KG1 (cell line): ENCODE results near the gene ZCCHC10.
A peak's percentile ranks its signal among the peaks of the same experiment; 100 is the strongest.
"Not testable (repeated sequence)": the region's sequence is repeated elsewhere in the genome, so short reads cannot be mapped to it uniquely, and the experiment has no call there.

Experiments
- DNase-seq: peaks from one replicate; lab custom pipeline; 2025; lab: John Stamatoyannopoulos, UW

ZCCHC10 gene

GRCh38 chr5:133025804-133026663 lies at the start of gene ZCCHC10:
Gene ZCCHC10, minus strand, starts transcription at chr5:133026549. Its CDS starts 12 bp downstream, at chr5:133026537.
- peak; percentile 49 for DNase-seq

DNA sequence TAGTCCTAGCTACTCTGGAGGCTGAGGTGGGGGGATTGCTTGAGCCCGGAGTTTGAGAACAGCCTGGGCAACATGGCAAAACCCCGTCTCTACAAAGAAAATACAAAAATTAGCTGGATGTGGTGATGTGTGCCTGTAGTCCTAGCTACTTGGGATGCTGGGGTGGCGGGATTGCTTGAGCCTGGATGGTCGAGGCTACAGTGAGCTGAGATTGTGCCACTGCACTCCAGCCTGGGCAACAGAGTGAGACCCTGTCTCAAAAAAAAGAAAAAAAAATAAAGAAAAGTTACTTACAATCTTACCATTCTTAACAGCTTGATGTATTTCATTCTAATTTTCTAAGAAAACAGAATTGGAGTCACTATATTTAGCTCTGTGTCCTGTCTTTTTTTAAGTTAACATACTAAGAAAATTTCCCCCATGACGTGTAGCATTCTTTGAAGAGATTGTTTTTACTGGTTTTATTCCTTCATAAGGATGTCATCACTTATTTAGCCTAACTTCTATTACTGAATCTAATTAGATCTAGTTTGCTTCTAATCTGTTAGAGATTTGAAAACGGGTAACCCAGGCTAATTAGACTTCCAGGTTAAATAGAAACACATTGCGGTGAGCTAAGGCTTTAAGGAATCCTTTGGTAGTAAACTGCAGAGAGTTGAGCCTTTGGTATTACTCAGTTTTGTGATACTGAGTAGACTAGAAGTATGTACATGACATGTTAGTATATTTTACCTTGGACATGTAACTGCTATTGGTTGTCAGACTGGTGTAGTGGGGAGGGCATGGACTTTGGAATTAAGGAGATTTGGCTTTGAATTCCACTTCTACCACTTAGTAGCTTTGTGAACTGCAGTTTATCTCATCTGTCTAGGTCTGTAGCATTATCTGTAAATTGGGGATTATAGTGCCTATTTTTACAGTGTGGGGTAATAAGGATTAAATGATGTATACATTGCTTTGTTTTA lies 49.5 kb upstream of the ZCCHC10 start:
- no peak for DNase-seq

DNA sequence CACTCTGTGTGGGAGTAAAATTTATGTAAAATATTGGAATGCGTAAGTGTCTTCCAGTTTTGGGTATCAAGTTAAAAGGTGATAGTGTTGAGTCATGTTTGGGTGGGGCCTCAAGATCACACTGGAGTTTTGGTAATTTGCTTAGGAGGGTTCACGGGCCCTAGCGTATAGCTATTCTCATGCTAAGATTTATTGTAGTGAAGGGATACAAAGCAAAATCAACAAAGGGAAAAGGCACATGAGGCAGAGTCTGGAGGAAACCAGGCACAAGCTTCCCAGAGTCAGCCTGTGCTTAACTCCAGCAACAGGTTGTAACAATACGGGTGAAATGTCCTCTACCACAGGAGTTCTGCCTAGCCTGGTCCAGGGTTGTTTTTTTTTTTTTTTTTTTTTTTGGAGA lies 45.7 kb upstream of the ZCCHC10 start:
- no peak for DNase-seq

DNA sequence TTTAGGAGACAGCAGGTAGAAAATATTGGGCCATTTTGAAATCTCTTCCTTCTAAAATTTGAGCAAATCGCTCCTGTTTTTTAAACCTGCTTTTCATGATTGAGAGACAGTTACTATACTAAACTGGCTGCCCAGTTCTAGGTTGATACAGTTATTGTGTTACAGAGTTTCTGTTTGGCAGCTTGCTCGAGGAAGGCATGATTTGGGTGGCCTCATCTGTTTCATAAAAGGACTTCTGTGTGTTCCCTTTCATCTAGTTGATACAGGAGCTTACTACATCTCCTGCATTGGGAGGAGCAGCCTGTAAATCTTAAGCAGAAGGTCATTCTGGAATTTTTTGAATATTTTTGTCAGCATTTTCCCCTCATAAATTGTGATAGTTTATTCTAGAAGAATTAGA lies 39.7 kb upstream of the ZCCHC10 start:
- DNase-seq: no peak

GRCh38 chr5:133065471-133065870 lies 39.1 kb upstream of the ZCCHC10 start:
- DNase-seq: no peak

DNA sequence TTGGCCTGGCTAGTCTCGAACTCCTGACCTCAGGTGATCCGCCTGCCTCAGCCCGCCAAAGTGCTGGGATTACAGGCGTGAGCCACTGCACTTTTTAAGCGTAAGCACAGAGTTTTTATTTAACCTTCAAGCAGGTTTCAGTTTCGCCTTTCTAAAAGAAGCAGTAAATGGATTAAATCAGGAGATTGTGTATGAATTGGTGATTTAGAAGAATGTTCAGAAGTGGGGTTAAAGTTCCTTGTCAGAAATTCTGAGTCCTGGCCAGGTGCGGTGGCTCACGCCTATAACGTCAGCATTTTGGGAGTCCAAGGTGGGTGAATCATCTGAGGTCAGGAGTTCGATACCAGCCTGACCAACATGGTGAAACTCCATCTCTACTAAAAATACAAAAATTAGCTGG lies 37.6 kb upstream of the ZCCHC10 start:
- no peak for DNase-seq

DNA sequence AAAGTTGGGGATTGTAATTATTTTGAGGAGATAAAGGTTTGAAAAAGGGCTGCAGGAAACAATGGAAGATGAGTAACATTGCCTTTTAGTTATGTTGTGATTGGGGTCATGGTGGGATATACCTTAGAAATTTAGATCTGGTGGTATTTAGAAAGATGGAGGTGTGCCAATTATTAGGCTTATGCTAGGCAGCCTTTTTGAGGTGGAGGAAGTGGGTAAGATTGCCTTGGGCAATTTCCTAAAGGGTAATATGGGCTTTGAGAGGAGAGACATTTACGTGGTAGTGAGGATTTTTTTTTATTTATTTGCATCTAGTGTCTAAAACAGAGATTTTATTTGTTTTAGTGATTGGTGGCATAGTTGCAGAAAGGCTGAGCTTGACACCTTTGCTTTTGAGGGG lies 35.9 kb upstream of the ZCCHC10 start:
- DNase-seq: no peak

DNA sequence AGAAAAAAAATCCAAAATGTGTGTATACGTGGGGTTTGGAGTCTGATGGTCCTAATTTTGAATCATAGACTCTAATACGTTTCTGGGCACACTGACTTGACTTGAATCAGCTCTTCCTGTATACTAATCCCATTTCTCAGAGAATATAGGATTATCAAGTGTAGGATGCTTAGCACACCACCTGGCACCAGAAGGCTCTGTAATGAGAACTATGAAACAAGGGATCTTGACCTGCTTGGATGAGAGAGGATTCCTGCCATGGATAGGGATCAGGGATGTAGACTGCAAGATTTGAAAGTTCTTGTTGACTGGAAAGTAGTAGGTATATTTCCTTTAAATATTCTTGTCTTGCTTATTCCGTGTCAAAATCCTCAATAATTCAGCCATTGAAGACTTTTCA lies 33.3 kb upstream of the ZCCHC10 start:
- no peak for DNase-seq

GRCh38 chr5:133056891-133057290 lies 30.5 kb upstream of the ZCCHC10 start:
- DNase-seq: no peak

DNA sequence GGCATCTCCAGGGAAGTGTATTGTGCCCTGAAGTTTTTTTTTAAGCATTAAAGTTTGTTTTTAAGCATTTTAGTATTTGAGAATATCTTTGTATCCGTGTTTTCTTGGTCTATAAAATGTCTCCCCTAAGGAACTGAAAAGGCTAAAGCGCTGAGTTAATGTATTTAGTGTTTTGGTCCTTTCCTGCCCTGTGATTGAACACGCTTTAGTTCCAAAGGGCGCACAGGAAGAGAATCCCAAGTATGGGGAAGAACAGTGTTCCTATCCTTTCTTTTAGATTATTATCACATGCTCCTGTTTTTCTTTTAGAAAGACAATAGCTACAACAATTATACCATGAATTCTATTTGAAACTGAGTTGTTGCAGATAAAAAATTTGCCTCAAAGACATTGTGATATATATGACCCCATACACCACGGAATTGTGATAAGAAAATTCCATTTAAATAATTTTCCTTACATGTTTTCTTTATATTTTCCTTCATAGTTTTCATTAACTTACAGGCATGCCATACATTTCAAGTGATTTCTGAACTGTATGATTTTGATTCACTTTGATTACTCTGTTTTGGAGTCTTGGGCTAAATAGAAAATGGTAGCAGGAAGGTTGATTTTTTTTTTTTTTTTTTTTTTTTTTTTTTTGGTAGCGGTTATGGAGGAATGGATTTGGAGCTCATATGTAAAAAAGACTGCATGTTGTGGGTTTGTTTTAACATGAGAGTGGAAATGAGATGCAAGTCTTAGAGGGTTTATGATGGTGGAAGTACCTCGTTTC lies 28.5 kb upstream of the ZCCHC10 start:
- DNase-seq: no peak

DNA sequence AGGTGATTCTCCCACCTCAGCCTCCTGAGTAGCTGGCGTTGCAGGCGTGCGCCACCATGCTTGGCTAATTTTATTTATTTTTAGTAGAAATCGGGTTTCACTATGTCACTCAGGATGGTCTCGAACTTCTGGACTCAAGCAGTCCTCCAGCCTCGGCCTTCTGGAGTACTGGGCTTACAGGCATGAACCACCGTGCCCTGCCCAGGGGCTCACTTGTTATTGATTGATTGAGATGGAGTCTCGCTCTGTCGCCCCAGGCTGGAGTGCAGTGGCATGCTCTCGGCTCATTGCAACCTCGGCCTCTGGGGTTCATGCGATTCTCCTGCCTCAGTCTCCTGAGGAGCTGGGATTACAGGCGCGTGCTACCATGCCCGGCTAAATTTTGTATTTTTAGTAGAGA lies 27.1 kb upstream of the ZCCHC10 start:
- DNase-seq: no peak

DNA sequence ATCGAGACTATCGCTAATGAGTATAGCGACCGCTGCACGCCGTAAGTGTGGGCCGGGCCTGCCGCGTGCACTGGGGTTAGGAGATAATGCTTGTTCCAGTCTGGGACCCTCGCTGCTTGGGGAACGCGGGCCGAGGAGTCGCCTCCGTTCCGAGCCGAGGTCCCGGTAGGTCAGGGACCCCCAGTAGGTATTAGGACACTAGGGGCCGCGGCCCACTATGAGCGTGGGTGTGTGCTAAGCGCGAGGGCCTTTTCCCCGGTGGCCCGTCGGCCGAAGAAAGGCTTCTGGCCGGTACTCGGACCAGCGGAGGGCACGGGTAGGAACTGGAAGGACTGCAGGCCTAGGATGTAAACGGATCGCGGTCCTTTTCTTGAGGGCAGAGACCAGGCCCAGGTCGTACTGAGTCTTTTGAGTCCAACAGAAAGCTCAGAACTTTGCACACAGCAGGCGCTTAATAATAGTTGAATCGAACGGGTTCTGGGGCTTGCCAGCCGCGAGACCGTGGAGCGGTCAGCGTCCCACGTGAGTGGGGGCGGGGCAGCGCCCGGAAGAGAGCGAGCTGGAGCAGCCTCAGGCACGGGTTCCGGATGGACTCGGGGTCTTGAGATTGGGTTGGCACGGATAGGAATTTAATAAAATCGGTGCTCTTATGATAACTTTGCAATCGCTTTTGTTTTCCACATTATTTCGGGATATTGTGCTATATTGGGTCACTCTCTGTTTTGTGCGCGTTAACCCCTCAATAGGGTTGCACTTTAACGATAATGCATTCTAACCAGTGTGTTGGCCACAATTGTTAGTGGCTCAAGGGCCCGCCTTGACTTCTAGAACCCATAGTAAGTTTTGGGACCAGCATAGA lies 26.2 kb upstream of the ZCCHC10 start:
- no peak for DNase-seq

GRCh38 chr5:133051542-133052316 lies 25.4 kb upstream of the ZCCHC10 start, which contains the start of gene HSPA4:
Gene HSPA4, plus strand, starts transcription at chr5:133052013. Its CDS starts 238 bp downstream, at chr5:133052251.
- DNase-seq: peak; percentile 74

- no peak for DNase-seq
These were observed 24.8 kb upstream of the ZCCHC10 start for GRCh38 chr5:133051061-133051541.

DNA sequence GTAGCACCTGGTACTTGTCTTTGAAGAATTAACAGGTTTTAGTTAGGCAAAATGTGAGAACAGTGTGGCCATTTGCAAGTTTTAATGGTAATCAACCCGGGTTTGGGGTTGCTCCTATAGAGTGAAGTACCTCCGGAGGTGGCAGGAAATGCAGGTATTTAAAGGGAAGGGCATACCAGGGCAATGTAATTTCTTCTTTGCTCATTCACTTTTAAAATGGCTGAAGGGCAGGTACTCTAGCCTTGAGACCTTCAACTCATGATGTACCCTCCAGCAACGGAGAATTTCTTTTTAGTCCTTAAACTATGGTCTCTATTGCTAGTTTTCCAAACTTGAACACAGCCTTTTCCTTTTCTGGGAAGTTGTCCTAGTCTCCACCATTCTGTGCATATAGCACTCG lies 24.2 kb upstream of the ZCCHC10 start:
- no peak for DNase-seq

GRCh38 chr5:133049726-133050048 lies 23.3 kb upstream of the ZCCHC10 start:
- no peak for DNase-seq

DNA sequence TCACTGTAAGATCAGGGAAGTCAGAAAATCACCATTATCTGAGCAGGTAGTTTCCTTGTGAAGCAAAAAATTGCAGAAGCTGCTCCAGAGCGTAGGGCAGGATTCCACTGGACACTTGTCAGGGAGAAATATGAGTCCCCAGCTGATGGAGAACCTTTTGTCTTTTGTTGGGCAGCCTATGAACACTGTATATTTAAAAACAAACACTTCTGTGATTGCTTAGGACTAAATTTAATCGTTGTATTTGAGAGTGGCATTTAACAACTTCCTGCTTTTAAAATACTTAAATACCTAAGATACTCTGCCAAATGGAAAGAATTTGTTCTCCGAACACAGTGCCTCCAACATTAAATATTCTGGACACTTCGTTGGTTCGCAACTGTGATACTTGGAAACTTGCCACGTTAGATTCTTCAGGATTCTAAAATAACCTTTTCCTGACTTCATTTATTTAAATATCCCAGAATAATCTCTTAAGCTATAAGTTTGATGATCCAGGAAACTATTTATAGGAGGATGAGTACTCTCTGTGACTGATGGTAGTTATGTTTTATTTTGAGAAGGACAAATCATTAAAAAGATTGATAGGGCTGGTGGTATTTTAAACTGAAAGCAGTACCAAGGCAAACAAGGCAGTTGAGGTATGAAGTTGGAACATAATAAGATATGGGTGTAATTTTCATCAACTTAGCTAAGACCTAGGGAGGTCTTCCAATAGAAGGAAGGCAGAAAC lies 22.8 kb upstream of the ZCCHC10 start:
- DNase-seq: no peak

- DNase-seq: no peak
These were observed 21.1 kb upstream of the ZCCHC10 start for GRCh38 chr5:133047404-133047803.

- not testable (repeated sequence) for DNase-seq
These were observed 20.2 kb upstream of the ZCCHC10 start for GRCh38 chr5:133046560-133046959.
